ENCODE measurements around the gene ITSN2. TPM values are rescaled to one million over a fixed set of nuclear protein-coding genes. Genes with fewer than 3 reads are reported as not detected.
A peak's percentile ranks its signal among the peaks of the same experiment; 100 is the strongest.

The ITSN2 gene
- polyA plus RNA-seq, 3 donors = 26.0 to 91.1 (median 40.4) TPM

- Mint-ChIP-seq H3K27me3 (ENCODE audit: low read depth in 3 of 3) (no peaks in the 10 kb centered on the region), H3K36me3 (peaks cover 67 to 84% of the 10 kb centered on the region in 2 donors), H3K27ac (peak overlapping the region in 2 of 7 donors; percentile 15 to 24), H3K9me3 (peaks cover 0 to 2% (median 0%) of the 10 kb centered on the region in 7 donors), H3K4me1 (no peaks in the 10 kb centered on the region), H3K4me3 (no peak overlapping the region)
- Histone ChIP-seq H3K9ac (ENCODE audit: insufficient read depth, low read length, poor library complexity, severe bottlenecking) (no peak overlapping the region), H2AFZ (ENCODE audit: insufficient read depth, low read depth, low read length, poor library complexity, severe bottlenecking) (no peak overlapping the region), H3K27me3 (ENCODE audit: control insufficient read depth in 2 of 2, insufficient read depth in 2 of 2, low read length in 2 of 2) (no peaks in the 10 kb centered on the region), H3K9me3 (replicated peaks in 1 of 2; ENCODE audit: control insufficient read depth in 1 of 2, insufficient read depth in 1 of 2, low read length in 2 of 2) (no peaks in the 10 kb centered on the region), H3K79me2 (ENCODE audit: insufficient read depth, low read length) (no peaks in the 10 kb centered on the region), H3K4me1 (ENCODE audit: control insufficient read depth in 1 of 2, insufficient read depth in 2 of 2, low read length in 2 of 2) (no peaks in the 10 kb centered on the region), H3K36me3 (replicated peaks in 1 of 2; ENCODE audit: control insufficient read depth in 1 of 2, insufficient read depth in 2 of 2, low read length in 2 of 2) (peaks cover 87 to 98% of the 10 kb centered on the region in 2 donors), H4K20me1 (ENCODE audit: insufficient read depth, low read length) (peaks cover 12% of the 10 kb centered on the region), H3K4me2 (replicated peaks; ENCODE audit: extremely low read depth, low read length, poor library complexity, severe bottlenecking) (no peak overlapping the region), H3K4me3 (replicated peaks in 1 of 3; ENCODE audit: low read depth in 2 of 3, low read length in 3 of 3) (no peak overlapping the region), H3K27ac (ENCODE audit: low read depth in 1 of 2, low read length in 2 of 2) (peak overlapping the region in 1 of 2 donors; percentile 38)
- no peak for TF ChIP-seq CTCF (IDR thresholded peaks at IDR 0.05)
- WGBS (ENCODE audit: insufficient coverage) = 65% methylated on average over 4 of the region's 4 CpGs
- no peak for DNase-seq
- intact Hi-C loops (cut with micrococcal nuclease) = no loop called here
These were observed 56.2 kb downstream of the ITSN2 start for GRCh38 chr2:24304098-24304497.

- Mint-ChIP-seq H3K27ac (no peak overlapping the region), H3K9me3 (peaks cover 0 to 2% (median 0%) of the 10 kb centered on the region in 7 donors), H3K36me3 (peaks cover 71 to 84% of the 10 kb centered on the region in 2 donors), H3K4me1 (no peaks in the 10 kb centered on the region), H3K4me3 (no peak overlapping the region), H3K27me3 (ENCODE audit: low read depth in 3 of 3) (no peaks in the 10 kb centered on the region)
- Histone ChIP-seq H3K4me3 (replicated peaks in 1 of 3; ENCODE audit: low read depth in 2 of 3, low read length in 3 of 3) (no peak overlapping the region), H3K9me3 (replicated peaks in 1 of 2; ENCODE audit: control insufficient read depth in 1 of 2, insufficient read depth in 1 of 2, low read length in 2 of 2) (no peaks in the 10 kb centered on the region), H2AFZ (ENCODE audit: insufficient read depth, low read depth, low read length, poor library complexity, severe bottlenecking) (no peak overlapping the region), H3K9ac (ENCODE audit: insufficient read depth, low read length, poor library complexity, severe bottlenecking) (no peak overlapping the region), H3K27ac (ENCODE audit: low read depth in 1 of 2, low read length in 2 of 2) (no peak overlapping the region), H3K4me1 (ENCODE audit: control insufficient read depth in 1 of 2, insufficient read depth in 2 of 2, low read length in 2 of 2) (no peaks in the 10 kb centered on the region), H3K79me2 (ENCODE audit: insufficient read depth, low read length) (no peaks in the 10 kb centered on the region), H3K36me3 (replicated peaks in 1 of 2; ENCODE audit: control insufficient read depth in 1 of 2, insufficient read depth in 2 of 2, low read length in 2 of 2) (peaks cover 88 to 98% of the 10 kb centered on the region in 2 donors), H3K27me3 (ENCODE audit: control insufficient read depth in 2 of 2, insufficient read depth in 2 of 2, low read length in 2 of 2) (no peaks in the 10 kb centered on the region), H4K20me1 (ENCODE audit: insufficient read depth, low read length) (peaks cover 23% of the 10 kb centered on the region), H3K4me2 (replicated peaks; ENCODE audit: extremely low read depth, low read length, poor library complexity, severe bottlenecking) (no peak overlapping the region)
- no peak for TF ChIP-seq CTCF (IDR thresholded peaks at IDR 0.05)
- DNase-seq = no peak
- WGBS (ENCODE audit: insufficient coverage) = 100% methylated on average over 5 of the region's 6 CpGs
- intact Hi-C loops (cut with micrococcal nuclease) = no loop called here
These were observed 58.7 kb downstream of the ITSN2 start for GRCh38 chr2:24301599-24301998.
